GM23248 (cell line): ENCODE measurements around the gene INAFM2. TPM values are rescaled to one million over a fixed set of nuclear protein-coding genes. Genes with fewer than 3 reads are reported as not detected.

Experiments used
- DNase-seq: peaks from one replicate; pipeline ENCODE4 v3.0.0-alpha.2; 2015
- H2AFZ ChIP-seq: fragments of 200-600 bp; sonication (generic); 2 replicates; pipeline ENCODE4 v1.6.1; 2016; ENCODE audit warnings: antibody characterized with exemption
- H3F3A ChIP-seq: fragments of 200-600 bp; sonication (generic); 2 replicates; pipeline ENCODE4 v1.6.1; 2016; ENCODE audit warnings: mild to moderate bottlenecking, antibody characterized with exemption, mixed run types; ENCODE audit not compliant: insufficient read depth
- H3K27ac ChIP-seq: fragments of 200-600 bp; sonication (generic); 2 replicates; pipeline ENCODE4 v1.5.1; 2016; ENCODE audit warnings: mild to moderate bottlenecking
- H3K27me3 ChIP-seq: fragments of 200-600 bp; sonication (generic); replicated peaks from 2 replicates; pipeline ENCODE4 v1.6.1; 2016; ENCODE audit warnings: mild to moderate bottlenecking; ENCODE audit not compliant: insufficient read depth
- H3K36me3 ChIP-seq: fragments of 200-600 bp; sonication (generic); 2 replicates; pipeline ENCODE4 v1.6.1; 2016; ENCODE audit warnings: low read depth, mild to moderate bottlenecking
- H3K4me1 ChIP-seq: fragments of 200-600 bp; sonication (generic); 2 replicates; pipeline ENCODE4 v1.6.1; 2016; ENCODE audit warnings: mild to moderate bottlenecking; ENCODE audit not compliant: insufficient read depth
- H3K4me2 ChIP-seq: fragments of 200-600 bp; sonication (generic); one replicate; pipeline ENCODE4 v1.6.1; 2016; ENCODE audit warnings: mild to moderate bottlenecking; ENCODE audit not compliant: unreplicated experiment
- H3K4me3 ChIP-seq: fragments of 200-600 bp; sonication (generic); 2 replicates; pipeline ENCODE4 v1.5.1; 2016; ENCODE audit warnings: mild to moderate bottlenecking
- H3K79me2 ChIP-seq: fragments of 200-600 bp; sonication (generic); 2 replicates; pipeline ENCODE4 v1.6.1; 2016; ENCODE audit warnings: mild to moderate bottlenecking; ENCODE audit not compliant: insufficient read depth
- H3K9ac ChIP-seq: fragments of 200-600 bp; sonication (generic); 2 replicates; pipeline ENCODE4 v1.6.1; 2016; ENCODE audit warnings: mild to moderate bottlenecking
- H3K9me2 ChIP-seq: fragments of 200-600 bp; sonication (generic); 2 replicates; pipeline ENCODE4 v1.6.1; 2016; ENCODE audit warnings: mixed run types, mild to moderate bottlenecking, moderate library complexity; ENCODE audit not compliant: insufficient read depth
- H3K9me3 ChIP-seq: fragments of 200-600 bp; sonication (generic); one replicate; pipeline ENCODE4 v1.6.1; 2017; ENCODE audit warnings: low read depth
- H4K20me1 ChIP-seq: fragments of 200-600 bp; sonication (generic); 2 replicates; pipeline ENCODE4 v1.6.0; 2016; ENCODE audit not compliant: insufficient read depth
- EZH2 ChIP-seq: fragments of 200-600 bp; sonication (generic); IDR thresholded peaks from 2 replicates; pipeline ENCODE4 v1.6.1; 2018; ENCODE audit warnings: antibody characterized with exemption, mild to moderate bottlenecking; ENCODE audit not compliant: insufficient read depth, poor library complexity, severe bottlenecking
- EZH2phosphoT487 ChIP-seq: fragments of 200-600 bp; sonication (generic); IDR thresholded peaks from 2 replicates; pipeline ENCODE4 v1.6.1; 2018; ENCODE audit warnings: antibody characterized with exemption, moderate library complexity, mild to moderate bottlenecking, low read depth; ENCODE audit not compliant: insufficient read depth
- WGBS, 2 experiments: methylation state at CpG; one replicate each; pipeline ENCODE4 v1.1.6; 2015 to 2017; ENCODE audit warnings: low lambda C conversion rate in 2 of 2, low coverage in 1 of 2; ENCODE audit errors: missing lambda C conversion rate in 2 of 2; 5-methylcytosine and 5-hydroxymethylcytosine counted together
- in situ Hi-C: fragments of 300-500 bp; cut with MboI; formaldehyde crosslinking; loops from 2 replicates; pipeline ENCODE4 v1.15.0; 2020
- polyA plus RNA-seq: library from polyadenylated mRNA; unstranded; fragments of >200 nt; fragmentation: Nextera tagmentation; extraction: Ambion mirVana; gene quantifications from 2 replicates; pipeline ENCODE4 v1.2.1, GENCODE V29; 2016
- total RNA-seq: library from RNA; depleted of rRNA; stranded (reverse); fragments of >200 nt; shearing (Covaris generic); gene quantifications from 2 replicates; pipeline ENCODE4 v1.2.3, GENCODE V29; 2014

INAFM2 gene
- total and polyA plus RNA-seq, 2 experiments from 2014 or later, result 4.5 to 16.6 TPM

- no peak for TF ChIP-seq EZH2phosphoT487
- TF ChIP-seq EZH2, result no peak
- Histone ChIP-seq H3F3A (no peaks in the 10 kb centered on the region), H3K27me3 (no peaks in the 10 kb centered on the region), H3K4me2 (no peak overlapping the region), H2AFZ (no peak overlapping the region), H4K20me1 (no peaks in the 10 kb centered on the region), H3K27ac (no peak overlapping the region), H3K9me2 (no peaks in the 10 kb centered on the region), H3K79me2 (no peaks in the 10 kb centered on the region), H3K4me1 (no peaks in the 10 kb centered on the region), H3K4me3 (no peak overlapping the region), H3K9me3 (no peaks in the 10 kb centered on the region), H3K9ac (no peak overlapping the region), H3K36me3 (no peaks in the 10 kb centered on the region)
- in situ Hi-C loops, result no loop called here
- 70 to 74% methylated on average over 5 of the region's 5 CpGs for WGBS, 2 experiments
- no peak for DNase-seq
Observed at GRCh38 chr15:40353697-40354096, 30.2 kb downstream of the INAFM2 start.

DNA sequence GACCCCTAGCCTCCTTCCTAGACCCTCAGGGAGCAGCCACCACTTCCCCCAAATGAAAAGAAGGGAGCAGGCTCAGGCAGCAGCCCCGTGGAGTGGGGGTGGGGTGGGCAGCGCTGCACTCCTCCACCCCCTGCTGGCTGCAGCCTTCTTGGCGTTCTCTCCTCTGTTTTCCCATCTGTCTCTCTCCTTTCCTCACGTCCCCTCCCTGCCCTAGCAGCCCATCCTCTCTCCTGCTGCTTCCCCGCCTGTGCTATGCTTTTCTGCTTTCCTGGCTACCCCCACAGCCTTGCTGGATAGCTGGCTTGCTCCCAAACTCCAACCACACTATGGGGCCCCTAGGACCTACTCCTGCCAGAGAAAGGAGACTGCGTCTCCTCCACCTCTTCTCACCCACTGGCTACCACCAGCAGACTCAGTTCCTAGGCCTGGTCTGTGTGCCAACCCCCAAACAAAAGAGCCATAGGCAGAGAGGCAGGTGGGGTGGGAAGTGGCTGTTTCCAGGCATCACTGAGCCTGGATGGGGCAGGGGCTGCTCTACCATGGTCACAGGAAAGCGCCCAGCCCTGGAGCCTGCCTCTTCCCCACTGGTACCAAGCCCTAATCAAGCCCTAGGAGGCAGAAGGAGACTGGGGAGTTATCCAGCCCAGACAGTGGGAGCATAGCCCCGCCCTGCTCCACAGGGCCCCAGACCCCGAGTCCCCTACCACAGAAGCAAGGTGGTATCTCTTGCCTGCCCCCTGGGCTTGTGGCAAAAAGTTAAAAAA is 31.1 kb downstream of the INAFM2 start:
- H3K9me2 ChIP-seq, result no peaks in the 10 kb centered on the region
- in situ Hi-C loops, result no loop called here
- DNase-seq, result peak; percentile 54
- no peaks in the 10 kb centered on the region for H3F3A ChIP-seq
- no peaks in the 10 kb centered on the region for H3K79me2 ChIP-seq
- H3K27ac ChIP-seq, result no peak overlapping the region
- no peaks in the 10 kb centered on the region for H3K36me3 ChIP-seq
- H3K9ac ChIP-seq, result no peak overlapping the region
- H3K4me1 ChIP-seq, result no peaks in the 10 kb centered on the region
- no peak overlapping the region for H2AFZ ChIP-seq
- H3K9me3 ChIP-seq, result no peaks in the 10 kb centered on the region
- H3K4me3 ChIP-seq, result no peak overlapping the region
- no peak overlapping the region for H3K4me2 ChIP-seq
- WGBS, 2 experiments, result 30 to 45% methylated on average over 8 to 9 of the region's 9 CpGs
- no peaks in the 10 kb centered on the region for H4K20me1 ChIP-seq
- TF ChIP-seq EZH2phosphoT487 (no peak), EZH2 (no peak)
- peaks cover 4% of the 10 kb centered on the region; the same call in 1 of the 2 replicates for H3K27me3 ChIP-seq

DNA sequence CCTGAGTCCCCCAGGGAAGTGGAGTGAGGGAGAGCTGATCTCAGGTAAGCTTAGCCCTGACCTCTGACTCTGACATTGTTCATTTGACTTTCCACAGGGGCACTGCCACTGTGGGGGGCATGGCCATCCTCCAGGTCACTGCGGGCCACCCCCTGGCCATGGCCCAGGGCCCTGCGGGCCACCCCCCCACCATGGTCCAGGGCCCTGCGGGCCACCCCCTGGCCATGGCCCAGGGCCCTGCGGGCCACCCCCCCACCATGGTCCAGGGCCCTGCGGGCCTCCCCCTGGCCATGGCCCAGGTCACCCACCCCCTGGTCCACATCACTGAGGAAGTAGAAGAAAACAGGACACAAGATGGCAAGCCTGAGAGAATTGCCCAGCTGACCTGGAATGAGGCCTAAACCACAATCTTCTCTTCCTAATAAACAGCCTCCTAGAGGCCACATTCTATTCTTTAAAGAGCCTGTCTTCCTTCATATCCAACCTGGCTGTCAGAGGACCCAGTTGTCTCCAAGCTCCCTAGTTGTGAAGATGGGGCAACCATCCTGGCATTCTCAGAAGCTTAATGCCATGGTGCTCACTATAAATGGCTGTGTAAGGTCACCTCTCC is 32.6 kb downstream of the INAFM2 start:
- no peaks in the 10 kb centered on the region for H3K79me2 ChIP-seq
- H3K4me3 ChIP-seq, result no peak overlapping the region
- no peak overlapping the region for H2AFZ ChIP-seq
- no peak overlapping the region for H3K27ac ChIP-seq
- H3K9me3 ChIP-seq, result no peaks in the 10 kb centered on the region
- H3K9ac ChIP-seq, result no peak overlapping the region
- peaks cover 4% of the 10 kb centered on the region; the same call in 1 of the 2 replicates for H3K27me3 ChIP-seq
- no peak for TF ChIP-seq EZH2
- TF ChIP-seq EZH2phosphoT487, result no peak
- in situ Hi-C loops, result no loop called here
- WGBS, 2 experiments, result 70 to 77% methylated on average over 2 to 5 of the region's 5 CpGs
- DNase-seq, result no peak
- no peaks in the 10 kb centered on the region for H3F3A ChIP-seq
- H3K4me2 ChIP-seq, result no peak overlapping the region
- no peaks in the 10 kb centered on the region for H4K20me1 ChIP-seq
- H3K4me1 ChIP-seq, result no peaks in the 10 kb centered on the region
- H3K9me2 ChIP-seq, result no peaks in the 10 kb centered on the region
- H3K36me3 ChIP-seq, result no peaks in the 10 kb centered on the region

DNA sequence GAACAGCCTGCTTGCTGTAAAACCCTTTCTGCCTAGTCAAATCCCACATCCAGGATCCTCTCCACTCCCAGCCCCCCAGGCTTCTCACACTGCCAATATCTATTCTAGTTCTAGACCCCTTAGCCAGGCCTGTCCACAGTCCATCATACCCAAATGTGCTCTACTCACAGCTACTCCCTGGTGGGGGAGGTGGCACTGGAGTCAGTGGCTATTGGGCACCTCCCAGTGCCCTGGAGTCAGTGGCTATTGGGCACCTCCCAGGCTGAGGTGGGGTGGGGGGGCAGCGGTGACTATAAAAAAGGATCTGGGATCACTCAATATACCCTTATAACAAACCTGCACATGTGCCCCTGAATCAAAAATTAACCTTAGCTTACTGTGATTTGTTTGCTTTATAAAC is 33.8 kb downstream of the INAFM2 start:
- Histone ChIP-seq H3K27me3 (peaks cover 4% of the 10 kb centered on the region; the same call in 1 of the 2 replicates), H3K9ac (no peak overlapping the region), H3K79me2 (no peaks in the 10 kb centered on the region), H3K9me2 (no peaks in the 10 kb centered on the region), H3K4me2 (peak overlapping the region; percentile 93), H4K20me1 (no peaks in the 10 kb centered on the region), H3F3A (no peaks in the 10 kb centered on the region), H2AFZ (no peak overlapping the region), H3K4me1 (no peaks in the 10 kb centered on the region), H3K36me3 (no peaks in the 10 kb centered on the region), H3K9me3 (no peaks in the 10 kb centered on the region), H3K4me3 (no peak overlapping the region; the same call in 1 of the 2 replicates), H3K27ac (no peak overlapping the region)
- WGBS, 2 experiments, result 44 to 46% methylated on average over 1 of the region's 1 CpG
- no peak for DNase-seq
- in situ Hi-C loops, result no loop called here
- no peak for TF ChIP-seq EZH2phosphoT487
- TF ChIP-seq EZH2, result no peak
